ENCODE data around the gene CCT6A.
"Not testable (repeated sequence)": the region's sequence is repeated elsewhere in the genome, so short reads cannot be mapped to it uniquely, and the experiment has no call there.

Gene CCT6A

DNA sequence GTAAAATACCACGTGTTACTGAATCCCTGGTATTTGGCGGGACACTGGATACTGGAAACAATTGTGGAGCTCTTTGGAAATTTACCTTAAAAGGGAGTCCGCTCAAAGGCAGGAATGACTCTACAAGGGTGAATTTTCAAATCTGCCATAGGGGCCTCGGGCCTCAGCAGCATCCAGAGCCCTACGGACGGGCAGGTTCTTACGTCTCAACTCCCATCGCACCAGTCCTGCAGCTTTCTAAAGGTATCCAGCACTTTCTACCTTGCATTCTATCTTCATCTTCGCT is 569 bp upstream of the CCT6A start:
- DNase-seq, result no peak
- no peak for ATAC-seq

DNA sequence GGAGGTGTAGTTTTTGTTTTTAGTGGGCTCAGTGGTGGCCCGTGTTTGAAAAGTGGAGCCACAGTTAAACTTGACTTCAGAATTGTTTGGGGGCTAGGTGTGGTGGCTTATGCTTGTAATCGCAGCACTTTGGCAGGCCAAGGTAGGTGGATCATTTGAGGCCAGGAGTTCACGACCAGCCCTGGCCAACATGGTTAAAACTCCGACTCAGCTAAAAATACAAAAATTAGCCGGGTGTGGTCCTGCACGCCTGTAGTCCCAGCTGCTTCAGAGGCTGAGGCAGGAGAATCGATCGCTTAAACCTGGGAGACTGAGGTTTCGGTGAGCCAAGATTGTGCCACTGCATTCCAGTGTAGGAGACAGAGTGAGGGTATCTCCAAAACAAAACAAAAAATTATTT is 1.8 kb downstream of the CCT6A start:
- ATAC-seq, result no peak
- DNase-seq, result no peak

DNA sequence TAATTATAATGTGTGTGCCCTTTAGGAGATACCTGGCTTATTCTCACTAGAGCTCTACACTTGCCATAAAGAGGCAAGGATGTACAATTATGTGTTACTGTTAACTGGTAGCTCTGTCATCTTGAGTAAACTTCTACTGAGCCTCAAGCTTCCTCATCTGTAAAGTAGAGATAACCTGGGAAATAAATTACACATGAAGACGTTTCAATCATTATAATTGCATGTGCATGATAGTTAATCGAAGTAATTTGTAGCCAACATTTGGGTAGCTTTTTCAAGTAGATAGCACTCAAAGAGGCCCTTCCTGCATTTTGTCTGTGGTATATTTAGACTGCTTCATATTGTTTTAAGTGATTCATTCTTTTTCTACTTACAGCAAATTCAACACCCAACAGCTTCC is 2.4 kb downstream of the CCT6A start:
- DNase-seq (no peak), ATAC-seq (no peak)

DNA sequence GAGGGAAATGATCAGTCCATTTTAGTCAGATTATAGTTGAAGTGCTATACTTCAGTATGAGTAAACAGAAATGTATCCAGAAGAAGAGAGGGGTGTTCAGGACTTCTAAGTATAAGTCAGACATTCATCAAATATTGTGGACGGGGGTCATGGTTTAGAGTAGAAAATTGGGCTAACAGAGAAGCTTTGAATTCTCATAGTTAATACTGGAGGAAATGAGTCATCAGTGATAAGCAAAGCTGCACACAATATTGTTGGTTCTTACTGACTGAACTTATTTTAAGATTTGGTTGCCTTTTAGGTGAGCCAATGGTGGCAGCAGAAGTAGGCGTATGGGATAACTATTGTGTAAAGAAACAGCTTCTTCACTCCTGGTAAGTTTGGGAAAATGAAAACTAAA is 10.8 kb downstream of the CCT6A start:
- peak; percentile 25 for ATAC-seq

DNA sequence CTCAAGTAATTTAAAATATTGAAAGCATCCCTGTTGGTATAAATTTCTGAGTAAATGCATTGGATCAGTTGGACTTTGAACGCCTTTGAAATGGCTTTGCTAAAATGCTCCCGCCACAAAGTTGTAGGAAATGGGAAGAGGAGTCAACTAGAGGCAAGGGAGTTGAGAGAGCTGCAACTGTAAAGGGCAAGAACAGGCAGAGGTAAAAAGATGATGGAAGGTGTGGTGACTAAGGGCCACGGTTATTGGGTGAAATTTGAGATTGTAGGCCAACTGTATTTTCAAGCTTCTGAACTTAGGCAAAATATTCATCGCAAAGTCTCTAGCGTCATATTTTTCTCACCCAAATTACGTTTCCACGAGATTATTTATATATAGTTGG is 11.9 kb downstream of the CCT6A start:
- ATAC-seq, result no peak
- no peak for DNase-seq

More for the DNA sequence above, 10.8 kb downstream of the CCT6A start:
- no peak for DNase-seq

DNA sequence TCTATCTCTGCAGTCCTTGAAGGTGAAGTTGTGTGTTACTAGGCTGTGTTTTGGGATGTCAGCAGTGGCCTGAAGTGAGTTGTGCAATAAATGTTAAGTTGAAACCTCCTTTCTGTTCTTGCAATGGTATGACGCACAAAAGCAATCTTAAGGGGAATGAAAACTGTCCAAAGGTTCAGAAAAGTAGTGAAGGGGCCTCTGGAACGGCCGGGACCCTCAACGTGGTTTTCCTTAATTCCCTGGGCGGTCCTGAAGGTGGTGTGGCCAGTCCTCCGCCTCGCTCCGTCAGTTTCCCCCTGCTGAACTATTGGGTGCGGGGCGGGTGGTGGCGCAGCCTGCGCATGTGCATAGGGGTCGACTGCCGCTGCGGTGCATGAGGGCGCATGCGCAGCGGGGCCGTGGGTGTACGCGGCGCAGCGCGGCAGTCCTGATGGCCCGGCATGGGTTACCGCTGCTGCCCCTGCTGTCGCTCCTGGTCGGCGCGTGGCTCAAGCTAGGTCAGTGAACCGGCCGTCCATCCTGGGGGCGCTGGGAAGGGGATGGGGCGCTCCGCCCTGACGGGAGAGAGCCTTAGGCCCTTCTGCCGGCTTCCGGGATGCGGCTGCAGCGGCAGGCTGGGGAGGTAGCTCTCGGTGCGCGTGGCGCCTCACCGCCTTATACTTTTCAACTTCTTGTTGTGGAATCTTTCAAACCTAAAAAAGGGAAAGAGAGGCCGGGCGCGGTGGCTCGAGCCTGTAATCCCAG is 12.5 kb downstream of the CCT6A start, which contains the start of gene SUMF2:
TSS of gene SUMF2 (plus strand) at position 405 of the 744 bp plus-strand sequence. CDS start at position 431, 26 bp downstream.
- DNase-seq (peak; percentile 92), ATAC-seq (peak; percentile 85)

DNA sequence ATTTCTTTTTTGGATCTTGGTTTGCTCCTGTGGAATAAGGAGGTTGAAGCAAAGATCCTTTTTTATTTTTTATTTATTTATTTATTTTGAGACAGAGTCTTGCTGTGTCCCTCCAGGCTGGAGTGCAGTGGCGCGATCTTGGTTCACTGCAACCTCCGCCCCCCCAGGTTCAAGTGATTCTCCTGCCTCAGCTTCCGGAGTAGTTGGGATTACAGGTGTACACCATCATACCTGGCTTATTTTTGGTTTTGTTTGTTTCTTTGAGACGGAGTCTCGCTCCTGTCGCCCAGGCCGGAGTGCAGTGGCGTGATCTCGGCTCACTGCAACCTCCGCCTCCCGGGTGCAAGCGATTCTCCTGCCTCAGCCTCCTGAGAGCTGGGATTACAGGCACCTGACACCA is 14.8 kb downstream of the CCT6A start:
- not testable (repeated sequence) for ATAC-seq, DNase-seq

DNA sequence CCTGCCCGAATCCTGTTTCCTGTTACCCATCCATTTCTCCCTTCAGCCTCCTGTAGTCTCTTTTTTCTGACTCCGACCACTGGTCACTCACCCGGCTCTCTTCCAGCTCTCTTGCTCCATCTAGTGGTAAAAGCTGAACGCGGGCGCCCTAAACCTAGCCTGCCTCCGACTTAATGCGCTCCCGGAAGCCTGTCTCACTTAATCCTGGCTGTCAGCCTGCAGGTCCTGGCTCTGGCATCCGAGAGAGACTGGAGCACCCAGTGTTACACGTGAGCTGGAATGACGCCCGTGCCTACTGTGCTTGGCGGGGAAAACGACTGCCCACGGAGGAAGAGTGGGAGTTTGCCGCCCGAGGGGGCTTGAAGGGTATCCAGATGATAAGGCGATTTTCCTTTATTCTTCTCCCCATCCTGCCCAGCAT is 22.8 kb downstream of the CCT6A start:
- peak; percentile 86 for ATAC-seq
- peak; percentile 72 for DNase-seq

DNA sequence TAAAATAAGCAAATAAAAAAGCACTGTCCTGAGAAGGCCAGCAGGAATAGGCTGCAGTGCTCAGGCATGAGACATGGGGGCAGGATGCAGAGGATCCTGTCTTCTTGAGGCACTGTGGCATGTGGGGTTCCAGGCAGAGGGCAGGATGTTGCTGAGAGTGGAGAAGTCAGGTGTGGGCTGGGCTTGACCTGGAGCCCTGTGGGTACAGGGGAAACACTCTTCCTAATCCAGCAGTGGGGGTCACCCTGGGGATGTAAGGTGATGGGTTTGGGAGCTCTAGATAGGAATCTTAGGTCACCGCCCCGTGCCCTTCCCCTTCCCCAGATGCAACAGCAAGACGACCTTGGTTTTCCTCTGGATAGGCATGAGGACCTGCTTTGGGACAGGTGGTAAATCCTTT is 26.1 kb downstream of the CCT6A start:
- DNase-seq, result no peak
- ATAC-seq, result no peak

DNA sequence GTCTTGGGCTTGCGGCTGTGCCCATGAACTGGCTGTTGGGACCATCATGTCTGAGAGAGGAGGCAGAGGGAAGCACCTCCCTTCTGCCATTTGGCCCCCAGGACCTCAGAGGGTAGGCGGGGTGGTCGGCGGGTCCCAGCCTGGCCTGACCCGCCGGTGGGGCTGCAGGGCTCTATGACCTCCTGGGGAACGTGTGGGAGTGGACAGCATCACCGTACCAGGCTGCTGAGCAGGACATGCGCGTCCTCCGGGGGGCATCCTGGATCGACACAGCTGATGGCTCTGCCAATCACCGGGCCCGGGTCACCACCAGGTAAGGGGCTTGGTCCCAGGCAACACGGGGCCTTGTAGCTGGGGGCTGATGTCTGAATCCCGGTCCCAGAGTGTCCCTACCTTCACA is 26.6 kb downstream of the CCT6A start:
- no peak for ATAC-seq
- no peak for DNase-seq

DNA sequence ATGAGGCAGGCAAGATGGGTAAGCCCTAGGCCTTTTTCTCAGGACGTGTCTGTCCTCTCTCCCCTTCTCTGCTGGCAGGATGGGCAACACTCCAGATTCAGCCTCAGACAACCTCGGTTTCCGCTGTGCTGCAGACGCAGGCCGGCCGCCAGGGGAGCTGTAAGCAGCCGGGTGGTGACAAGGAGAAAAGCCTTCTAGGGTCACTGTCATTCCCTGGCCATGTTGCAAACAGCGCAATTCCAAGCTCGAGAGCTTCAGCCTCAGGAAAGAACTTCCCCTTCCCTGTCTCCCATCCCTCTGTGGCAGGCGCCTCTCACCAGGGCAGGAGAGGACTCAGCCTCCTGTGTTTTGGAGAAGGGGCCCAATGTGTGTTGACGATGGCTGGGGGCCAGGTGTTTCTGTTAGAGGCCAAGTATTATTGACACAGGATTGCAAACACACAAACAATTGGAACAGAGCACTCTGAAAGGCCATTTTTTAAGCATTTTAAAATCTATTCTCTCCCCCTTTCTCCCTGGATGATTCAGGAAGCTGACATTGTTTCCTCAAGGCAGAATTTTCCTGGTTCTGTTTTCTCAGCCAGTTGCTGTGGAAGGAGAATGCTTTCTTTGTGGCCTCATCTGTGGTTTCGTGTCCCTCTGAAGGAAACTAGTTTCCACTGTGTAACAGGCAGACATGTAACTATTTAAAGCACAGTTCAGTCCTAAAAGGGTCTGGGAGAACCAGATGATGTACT is 28.1 kb downstream of the CCT6A start:
- ATAC-seq (no peak), DNase-seq (no peak)

DNA sequence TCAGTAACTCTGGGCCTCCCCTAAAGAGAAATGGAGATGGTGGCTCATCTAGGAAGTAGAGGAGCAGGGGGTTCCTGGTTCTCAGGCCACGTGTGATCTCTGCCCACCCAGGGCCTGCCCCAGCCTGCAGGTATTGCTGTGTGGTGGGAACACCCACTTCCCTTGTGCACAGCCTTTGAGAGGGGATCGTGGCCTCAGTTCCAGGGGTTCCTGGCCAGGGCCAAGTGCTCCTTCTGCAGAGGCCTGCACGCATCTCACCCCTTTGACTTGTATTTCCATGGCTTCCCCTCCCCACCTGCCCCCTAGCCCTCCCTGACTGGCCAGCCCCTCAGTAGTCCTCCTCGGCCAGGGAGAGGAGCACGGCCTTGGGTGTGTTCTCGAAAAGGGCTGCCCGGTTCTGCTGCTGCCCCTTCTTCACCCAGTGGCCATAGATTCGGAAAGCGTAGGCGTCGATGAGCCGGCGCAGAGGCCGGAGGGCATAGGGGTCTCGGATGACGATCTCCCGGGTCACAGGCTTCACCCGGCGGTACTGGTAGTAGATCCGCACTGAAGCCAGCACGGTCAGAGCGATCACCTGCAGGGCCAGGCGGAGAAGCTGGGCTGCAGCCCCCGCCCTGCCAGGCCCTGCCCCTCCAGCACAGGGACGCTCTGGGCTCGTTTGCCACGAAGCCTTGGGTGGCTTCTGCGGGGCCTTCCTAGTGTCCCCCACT is 29.3 kb downstream of the CCT6A start:
- not testable (repeated sequence) for DNase-seq, ATAC-seq

DNA sequence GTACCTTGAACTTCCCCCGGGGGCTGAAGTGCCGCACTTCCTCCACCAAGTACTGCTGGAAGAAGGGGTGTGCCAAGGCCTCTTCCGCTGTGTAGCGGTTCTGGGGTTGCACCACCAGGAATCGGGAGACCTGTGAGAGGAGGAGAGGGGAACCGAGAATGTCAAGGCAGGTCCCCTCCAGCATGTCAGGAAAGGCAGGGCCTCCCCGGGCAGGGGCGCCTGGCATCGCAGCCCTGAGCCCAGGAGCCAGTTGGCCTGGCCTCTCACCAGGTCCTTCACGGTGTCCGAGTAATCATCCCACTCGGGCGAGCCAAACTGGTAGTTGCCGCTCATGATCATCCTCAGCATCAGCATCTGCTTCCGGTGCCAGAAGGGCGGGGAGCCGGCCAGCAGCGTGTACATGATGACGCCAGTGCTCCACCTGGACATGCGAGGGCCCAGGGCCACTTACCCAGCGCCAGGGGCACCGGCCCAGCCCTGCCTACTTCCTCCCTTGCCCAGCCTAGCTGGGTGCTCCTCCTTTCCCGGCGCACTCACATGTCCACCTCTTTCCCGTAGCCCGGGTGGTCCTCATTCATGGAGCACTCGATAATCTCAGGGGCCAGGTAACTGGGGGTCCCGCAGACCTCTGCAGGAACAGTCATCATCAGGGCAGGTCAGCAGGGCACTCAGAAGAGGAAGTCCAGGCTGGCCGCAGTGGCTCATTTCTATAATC is 30.2 kb downstream of the CCT6A start:
- ATAC-seq (no peak), DNase-seq (no peak)

DNA sequence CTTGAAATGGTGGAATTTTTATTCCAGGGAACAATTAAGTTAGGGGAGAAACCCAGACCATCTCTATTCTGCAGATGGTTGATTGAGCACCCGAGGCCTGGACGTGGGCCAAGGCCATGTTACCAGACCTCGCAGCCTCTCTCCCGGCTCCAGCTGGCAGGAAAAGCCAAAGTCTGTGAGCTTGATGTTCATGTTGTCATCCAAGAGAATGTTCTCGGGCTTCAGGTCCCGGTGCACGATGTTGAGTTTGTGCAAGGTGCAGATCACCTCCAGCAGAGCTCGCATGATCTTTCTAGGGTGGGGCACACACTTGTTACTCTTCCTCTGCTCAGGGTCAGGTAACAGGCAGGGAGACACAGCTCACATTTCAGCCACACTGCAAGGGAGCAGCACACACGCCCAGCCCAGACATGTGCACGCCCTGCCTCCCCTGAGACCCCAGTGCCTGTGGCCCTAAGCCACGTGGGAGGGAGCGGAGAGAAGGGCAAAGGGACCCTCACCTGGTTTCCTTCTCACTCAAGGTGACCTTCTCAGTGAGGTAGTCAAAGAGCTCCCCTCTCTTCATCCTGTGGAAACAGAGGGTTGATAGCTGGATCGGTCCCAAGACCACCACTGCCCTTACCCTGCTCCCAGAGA is 31.7 kb downstream of the CCT6A start:
- DNase-seq, result no peak
- ATAC-seq, result no peak

DNA sequence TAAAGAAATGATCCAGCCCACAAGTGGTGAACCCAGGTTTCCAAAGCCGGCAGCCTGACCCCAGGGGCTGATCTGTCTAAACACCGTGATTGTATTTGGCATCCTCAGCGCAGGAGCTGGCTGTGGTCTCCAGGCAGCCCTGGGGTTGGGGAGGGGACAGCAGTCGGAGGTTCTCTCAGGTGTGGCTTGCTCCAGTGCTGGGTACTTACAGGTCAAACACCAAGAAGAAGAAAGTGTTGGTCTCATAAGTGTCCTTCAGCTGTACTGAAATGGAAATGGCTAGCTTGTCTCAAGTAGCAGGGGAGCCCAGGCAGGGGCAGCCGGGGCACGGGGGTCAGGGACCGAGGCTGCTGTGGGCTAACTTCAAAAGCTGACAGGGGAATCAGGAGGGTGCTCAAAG is 35.2 kb downstream of the CCT6A start:
- no peak for DNase-seq
- no peak for ATAC-seq

DNA sequence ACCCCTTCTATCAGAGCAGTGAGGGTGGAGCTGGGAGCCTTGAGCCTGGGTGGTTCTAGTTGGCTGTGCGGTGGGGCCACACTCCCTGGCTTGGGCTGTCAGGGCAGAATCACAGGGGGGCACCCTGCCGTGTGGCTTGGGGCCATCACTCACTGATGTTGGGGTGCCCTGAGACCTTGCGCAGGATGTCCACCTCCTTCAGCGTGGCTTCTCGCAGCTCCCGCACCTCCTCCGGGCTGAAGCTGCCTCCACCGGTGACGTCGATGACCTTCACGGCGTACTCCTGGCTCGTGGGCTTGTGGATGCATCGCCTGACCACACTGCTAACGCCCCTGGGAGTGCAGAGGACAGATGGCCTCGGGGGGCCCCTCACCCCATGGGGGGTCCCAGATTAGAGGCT is 35.9 kb downstream of the CCT6A start:
- DNase-seq, result no peak
- no peak for ATAC-seq

DNA sequence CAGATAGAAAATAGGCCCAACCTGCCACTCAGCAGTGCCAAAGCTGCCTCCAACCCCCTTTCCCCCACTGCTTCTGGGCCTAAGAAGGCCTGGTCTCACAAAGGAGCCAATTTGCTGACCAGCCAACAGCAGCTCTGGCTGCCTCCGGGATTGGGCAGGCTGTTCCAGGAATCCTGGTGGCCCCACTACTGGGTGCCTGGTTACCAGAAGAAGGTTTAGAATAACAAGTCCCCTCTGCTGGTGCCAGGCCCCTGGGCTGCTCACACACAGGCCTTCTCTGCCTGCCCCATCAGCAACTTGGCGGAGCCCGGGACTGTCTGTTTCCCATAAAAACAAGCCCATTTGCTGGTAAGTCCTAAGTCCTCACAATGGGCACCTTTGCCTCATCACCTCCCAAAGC is 40.0 kb downstream of the CCT6A start:
- no peak for DNase-seq

DNA sequence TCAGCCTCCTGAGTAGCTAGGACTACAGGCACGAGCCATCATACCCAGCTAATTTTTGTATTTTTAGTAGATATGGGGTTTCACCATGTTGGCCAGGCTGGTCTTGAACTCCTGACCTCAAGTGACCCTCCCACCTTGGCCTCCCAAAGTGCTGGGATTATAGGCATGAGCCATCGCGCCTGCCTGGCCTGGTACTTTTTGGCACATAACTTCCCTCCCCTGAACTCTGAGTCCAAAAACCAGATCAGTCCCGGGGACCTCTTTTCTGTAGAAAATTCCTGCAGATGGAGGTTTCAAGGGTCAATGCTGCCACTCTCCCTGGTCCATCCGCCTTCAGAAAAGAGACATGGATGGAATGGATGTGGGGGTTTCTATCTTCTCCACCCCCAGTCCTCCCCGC is 40.8 kb downstream of the CCT6A start:
- ATAC-seq, DNase-seq: not testable (repeated sequence)

More for the DNA sequence above, 40.0 kb downstream of the CCT6A start:
- no peak for ATAC-seq

DNA sequence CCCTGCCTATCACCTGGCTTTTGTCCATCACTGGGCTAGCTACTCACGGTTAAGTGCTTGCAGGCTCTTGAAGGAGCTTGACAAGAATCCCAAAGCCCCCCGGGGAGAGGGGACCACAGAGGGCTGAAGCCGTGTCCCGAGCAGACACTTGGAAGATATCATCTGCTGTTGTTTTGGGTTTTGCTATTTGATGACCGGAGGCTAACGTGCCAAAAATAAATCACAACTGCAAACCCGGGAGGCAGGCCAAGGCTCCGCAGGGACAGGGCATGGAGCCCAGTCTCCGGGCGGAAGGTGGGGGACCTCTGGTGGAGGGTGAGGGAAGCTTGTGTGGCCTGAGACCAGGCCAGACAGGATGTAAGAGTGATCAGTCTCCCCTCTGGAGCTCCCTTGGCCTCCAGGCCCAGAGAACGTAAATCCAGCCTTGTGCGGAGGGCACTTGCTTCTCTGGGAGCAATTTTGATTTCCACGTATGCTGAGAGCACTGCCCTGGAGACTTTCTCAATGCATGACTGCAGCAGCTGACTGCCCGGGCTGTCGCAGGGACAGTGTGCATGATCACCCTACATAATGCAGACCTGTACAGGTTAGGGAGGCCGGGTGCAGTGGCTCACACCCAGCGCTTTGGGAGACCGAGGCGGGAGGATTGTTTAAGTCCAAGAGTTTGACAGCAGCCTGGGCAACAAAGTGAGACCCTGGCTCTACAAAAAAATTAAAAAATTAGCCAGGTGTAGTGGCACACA is 41.4 kb downstream of the CCT6A start, which contains the start of gene PHKG1:
TSS of gene PHKG1 (minus strand) at position 164 of the 743 bp plus-strand sequence. CDS start 4,011 bp downstream, outside the sequence.
- ATAC-seq (no peak), DNase-seq (no peak)

DNA sequence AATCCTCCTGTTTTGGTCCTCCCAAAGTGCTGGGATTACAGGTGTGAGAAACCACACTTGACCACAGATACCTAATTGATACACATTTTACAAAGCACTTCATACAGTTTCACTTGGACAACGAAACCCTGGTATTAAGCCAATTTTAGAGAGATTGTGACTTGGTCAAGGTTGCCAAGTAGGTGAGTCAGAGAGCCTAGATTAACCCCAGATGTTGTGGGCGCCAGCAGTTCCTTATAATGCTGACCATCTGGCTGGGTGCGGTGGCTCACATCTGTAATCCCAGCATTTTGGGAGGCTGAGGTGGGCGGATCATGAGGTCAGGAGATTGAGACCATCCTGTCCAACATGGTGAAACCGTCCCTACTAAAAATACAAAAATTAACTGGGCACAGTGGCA is 46.1 kb downstream of the CCT6A start:
- no peak for DNase-seq

More for the DNA sequence above, 46.1 kb downstream of the CCT6A start:
- ATAC-seq, result no peak
